GM12872 (cell line): ENCODE data around the gene NCBP1.

ENCODE experiments used
- CTCF ChIP-seq: IDR thresholded peaks from 3 replicates; pipeline ENCODE4 v1.5.1; 2011; ENCODE audit warnings: low read depth, mild to moderate bottlenecking, low read length, moderate library complexity; ENCODE audit not compliant: insufficient read depth

NCBP1 gene

GRCh38 chr9:97717866-97718265 is 84.2 kb downstream of the NCBP1 start:
- no peak for TF ChIP-seq CTCF

GRCh38 chr9:97721396-97721795 is 87.8 kb downstream of the NCBP1 start:
- no peak for TF ChIP-seq CTCF

GRCh38 chr9:97722331-97722730 is 88.7 kb downstream of the NCBP1 start:
- no peak for TF ChIP-seq CTCF
